ENCODE data around the gene LRRK1.

The LRRK1 gene

DNA sequence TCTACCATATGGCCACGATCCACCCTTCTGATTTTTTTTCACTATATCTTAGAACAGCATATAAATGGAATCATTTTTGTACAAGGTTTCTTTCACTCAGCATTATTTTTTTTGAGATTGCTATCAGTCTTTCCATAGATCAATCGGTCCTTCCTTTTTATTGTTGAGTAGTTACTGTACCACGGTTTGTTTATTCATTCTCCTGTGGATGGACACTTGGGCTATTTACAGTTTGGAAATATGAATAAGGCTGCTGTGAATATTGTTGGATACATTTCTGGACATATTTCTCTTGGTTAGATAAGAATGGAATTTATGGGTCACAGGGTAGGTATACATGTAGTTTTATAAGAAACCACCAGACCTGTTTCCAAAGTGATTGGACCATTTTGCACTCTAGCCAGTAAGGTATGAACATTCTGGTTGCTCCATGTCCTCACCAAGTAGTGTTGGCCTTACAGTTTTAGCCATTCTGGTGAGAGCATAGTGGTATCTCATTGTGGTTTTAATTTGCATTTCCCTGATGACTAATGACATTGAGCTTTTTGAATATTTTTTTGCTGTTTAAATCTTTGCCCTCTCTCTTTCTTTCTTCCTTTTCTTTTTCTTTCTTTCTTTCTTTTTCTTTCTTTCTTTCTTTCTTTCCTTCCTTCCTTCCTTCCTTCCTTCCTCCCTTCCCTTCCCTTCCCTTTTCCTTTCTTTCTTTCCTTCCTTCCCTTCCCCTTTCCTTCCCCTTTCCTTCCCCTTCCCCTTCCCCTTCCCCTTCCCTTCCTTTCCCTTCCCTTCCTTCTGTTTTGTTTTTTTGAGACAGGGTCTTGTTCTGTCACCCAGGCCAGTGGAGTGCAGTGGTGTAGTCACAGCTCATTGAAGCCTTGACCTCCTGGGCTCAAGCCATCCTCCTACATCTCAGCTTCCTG lies 49.2 kb downstream of the LRRK1 start:
- Histone ChIP-seq H3K4me3 (ENCODE audit: low read depth in 1 of 2, low read length in 2 of 2) (no peak overlapping the region), H3K36me3 (ENCODE audit: control insufficient read depth in 1 of 2, insufficient read depth in 2 of 2, low read length in 2 of 2) (peaks cover 0 to 2% of the 10 kb centered on the region in 2 donors), H3K9me3 (ENCODE audit: control insufficient read depth in 1 of 2, low read length in 2 of 2) (no peaks in the 10 kb centered on the region), H3K4me1 (ENCODE audit: control insufficient read depth in 1 of 2, insufficient read depth in 2 of 2, low read length in 2 of 2) (no peaks in the 10 kb centered on the region), H3K9ac (ENCODE audit: low read depth in 1 of 2, low read length in 2 of 2) (no peak overlapping the region), H3K27me3 (ENCODE audit: control insufficient read depth in 1 of 2, insufficient read depth in 2 of 2, low read length in 2 of 2) (peaks cover 4 to 5% of the 10 kb centered on the region in 2 donors), H3K27ac (ENCODE audit: low read depth, low read length) (no peak overlapping the region)

DNA sequence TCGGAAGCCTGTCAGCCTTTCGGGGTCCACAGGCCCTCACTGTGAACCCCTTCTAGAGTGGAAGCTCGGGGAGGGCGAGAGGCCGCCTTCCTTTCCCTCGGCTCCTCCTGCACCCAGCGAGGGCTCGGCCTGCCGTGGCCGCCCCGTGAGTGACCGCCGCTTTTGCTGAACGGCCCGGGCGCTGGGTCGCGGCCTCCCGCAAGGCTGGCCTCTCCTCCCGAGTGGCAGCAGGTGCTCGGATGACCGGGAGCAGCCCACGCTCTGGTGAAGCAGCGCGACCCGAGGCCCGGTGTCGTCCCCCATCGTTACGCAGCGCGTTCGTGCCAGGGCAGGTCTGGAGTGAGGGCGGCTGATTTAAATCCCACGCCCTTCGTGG lies 53.8 kb downstream of the LRRK1 start:
- H3K27me3 ChIP-seq (ENCODE audit: control insufficient read depth in 1 of 2, insufficient read depth in 2 of 2, low read length in 2 of 2), result peaks cover 4 to 5% of the 10 kb centered on the region in 2 donors
- no peak overlapping the region for H3K27ac ChIP-seq (ENCODE audit: low read depth, low read length)
- H3K9ac ChIP-seq (ENCODE audit: low read depth in 1 of 2, low read length in 2 of 2), result no peak overlapping the region
- peak overlapping the region; percentile 28 to 56 for H3K4me3 ChIP-seq (ENCODE audit: low read depth in 1 of 2, low read length in 2 of 2)
- no peaks in the 10 kb centered on the region for H3K9me3 ChIP-seq (ENCODE audit: control insufficient read depth in 1 of 2, low read length in 2 of 2)
- peaks cover 4 to 5% of the 10 kb centered on the region in 2 donors for H3K36me3 ChIP-seq (ENCODE audit: control insufficient read depth in 1 of 2, insufficient read depth in 2 of 2, low read length in 2 of 2)
- H3K4me1 ChIP-seq (ENCODE audit: control insufficient read depth in 1 of 2, insufficient read depth in 2 of 2, low read length in 2 of 2), result no peaks in the 10 kb centered on the region

DNA sequence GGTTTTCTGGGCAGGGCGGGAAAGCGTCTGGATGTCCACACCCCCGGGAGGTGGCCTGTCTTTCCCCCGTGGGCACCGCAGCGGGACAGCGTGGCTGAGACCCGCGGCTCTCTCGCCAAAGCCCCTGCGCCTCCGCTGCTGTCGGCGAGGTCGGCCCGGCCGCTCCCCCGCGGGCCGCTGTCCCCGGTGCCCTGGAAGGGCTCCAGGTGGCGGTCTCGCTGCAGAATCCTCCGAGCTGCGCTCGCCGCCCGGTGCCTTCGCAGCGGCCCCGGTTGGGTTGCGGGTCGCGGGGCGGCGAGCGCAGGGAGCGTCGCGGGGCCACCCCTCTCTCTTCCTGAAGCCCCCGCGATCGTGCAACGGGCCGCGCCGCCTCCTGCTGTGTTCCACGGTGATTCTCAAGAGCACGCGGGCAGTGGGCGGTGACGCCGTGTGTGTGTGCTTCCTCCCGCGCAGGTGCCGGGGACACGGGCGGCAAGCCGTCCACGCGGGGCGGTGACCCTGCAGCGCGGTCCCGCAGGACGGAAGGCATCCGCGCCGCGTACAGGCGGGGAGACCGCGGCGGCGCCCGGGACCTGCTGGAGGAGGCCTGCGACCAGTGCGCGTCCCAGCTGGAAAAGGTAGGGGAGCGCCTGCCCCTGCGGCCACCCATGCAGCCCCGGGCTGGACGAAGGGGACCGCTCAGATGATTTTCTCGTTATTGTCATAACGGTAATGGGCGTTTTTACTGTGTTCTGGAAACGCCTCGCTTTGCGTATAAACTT lies 54.4 kb downstream of the LRRK1 start:
- no peaks in the 10 kb centered on the region for H3K9me3 ChIP-seq (ENCODE audit: control insufficient read depth in 1 of 2, low read length in 2 of 2)
- no peaks in the 10 kb centered on the region for H3K4me1 ChIP-seq (ENCODE audit: control insufficient read depth in 1 of 2, insufficient read depth in 2 of 2, low read length in 2 of 2)
- peak overlapping the region; percentile 53 to 56 for H3K4me3 ChIP-seq (ENCODE audit: low read depth in 1 of 2, low read length in 2 of 2)
- no peak overlapping the region for H3K9ac ChIP-seq (ENCODE audit: low read depth in 1 of 2, low read length in 2 of 2)
- peaks cover 4 to 5% of the 10 kb centered on the region in 2 donors for H3K36me3 ChIP-seq (ENCODE audit: control insufficient read depth in 1 of 2, insufficient read depth in 2 of 2, low read length in 2 of 2)
- H3K27ac ChIP-seq (ENCODE audit: low read depth, low read length), result no peak overlapping the region
- H3K27me3 ChIP-seq (ENCODE audit: control insufficient read depth in 1 of 2, insufficient read depth in 2 of 2, low read length in 2 of 2), result peaks cover 4 to 5% of the 10 kb centered on the region in 2 donors

DNA sequence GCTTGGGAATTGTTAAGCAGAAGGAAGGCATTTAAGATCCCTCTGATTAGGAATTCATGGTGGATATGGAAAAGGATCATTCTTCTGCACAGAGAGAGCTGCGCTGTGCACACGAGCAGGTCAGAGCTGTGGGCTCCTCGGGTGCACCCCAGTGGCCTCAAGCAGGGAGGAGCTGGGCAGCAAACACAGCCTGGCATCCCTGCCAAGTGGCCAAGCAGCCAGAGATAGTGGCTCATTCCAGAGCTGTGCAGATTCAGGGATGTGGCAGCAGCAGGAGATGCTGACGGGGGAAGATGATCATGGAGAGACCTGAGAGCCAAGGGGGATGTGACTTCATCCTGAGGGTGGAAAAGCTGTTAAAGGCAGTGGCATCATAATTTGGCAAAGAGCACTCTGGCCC lies 55.9 kb downstream of the LRRK1 start:
- Histone ChIP-seq H3K9me3 (ENCODE audit: control insufficient read depth in 1 of 2, low read length in 2 of 2) (no peaks in the 10 kb centered on the region), H3K36me3 (ENCODE audit: control insufficient read depth in 1 of 2, insufficient read depth in 2 of 2, low read length in 2 of 2) (peaks cover 4 to 5% of the 10 kb centered on the region in 2 donors), H3K4me3 (ENCODE audit: low read depth in 1 of 2, low read length in 2 of 2) (no peak overlapping the region), H3K9ac (ENCODE audit: low read depth in 1 of 2, low read length in 2 of 2) (no peak overlapping the region), H3K4me1 (ENCODE audit: control insufficient read depth in 1 of 2, insufficient read depth in 2 of 2, low read length in 2 of 2) (no peaks in the 10 kb centered on the region), H3K27me3 (ENCODE audit: control insufficient read depth in 1 of 2, insufficient read depth in 2 of 2, low read length in 2 of 2) (peaks cover 4 to 5% of the 10 kb centered on the region in 2 donors), H3K27ac (ENCODE audit: low read depth, low read length) (no peak overlapping the region)

DNA sequence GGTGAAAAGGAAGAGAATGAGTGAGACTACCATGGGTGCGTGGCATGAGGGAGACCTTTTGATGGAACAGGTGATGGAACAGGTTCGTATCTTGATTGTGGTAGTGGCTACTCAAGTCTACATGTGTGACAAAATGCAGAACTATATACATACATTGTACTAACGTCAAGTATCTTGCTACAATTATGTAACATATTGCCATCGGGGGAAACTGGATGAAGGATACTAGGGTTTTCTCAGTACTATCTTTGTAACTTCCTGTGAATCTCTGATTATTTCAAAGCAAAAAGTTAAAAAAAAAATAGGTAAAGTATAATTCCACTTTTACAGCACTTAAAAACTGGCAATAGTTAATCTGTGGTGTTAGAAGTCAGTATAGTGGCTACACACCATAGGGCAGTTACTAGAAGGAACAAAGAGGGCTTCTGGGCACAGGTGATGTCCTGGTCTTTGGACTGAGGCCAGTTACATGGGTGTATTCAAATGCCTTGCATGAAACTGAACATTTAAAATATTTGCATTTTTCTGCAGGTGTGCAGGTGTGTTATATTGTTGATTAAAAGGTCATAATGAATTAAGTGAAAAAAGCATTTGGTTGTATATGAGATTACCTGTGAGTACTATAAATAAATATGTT lies 61.4 kb downstream of the LRRK1 start:
- Histone ChIP-seq H3K4me3 (ENCODE audit: low read depth in 1 of 2, low read length in 2 of 2) (no peak overlapping the region), H3K27ac (ENCODE audit: low read depth, low read length) (no peak overlapping the region)

DNA sequence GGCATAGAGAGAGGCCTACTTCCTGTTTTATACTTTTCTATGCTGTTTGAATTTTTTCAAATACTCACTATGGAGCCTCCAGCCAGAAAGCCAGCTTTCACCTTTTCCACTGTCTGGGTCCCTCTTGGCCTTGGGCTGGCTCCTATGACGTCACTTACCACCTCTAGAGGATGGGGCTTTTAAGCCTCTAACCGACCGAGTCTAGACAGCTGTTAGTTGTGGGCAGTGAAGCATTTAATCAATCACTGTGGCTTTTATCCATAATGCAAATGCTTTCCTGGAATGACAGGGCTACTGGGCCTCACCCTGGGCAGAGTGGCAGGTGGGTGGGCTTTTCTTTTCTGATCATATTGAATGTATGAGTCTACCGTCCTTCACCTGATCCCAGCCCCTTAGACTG lies 61.9 kb downstream of the LRRK1 start:
- Histone ChIP-seq H3K9me3 (ENCODE audit: control insufficient read depth in 1 of 2, low read length in 2 of 2) (no peaks in the 10 kb centered on the region), H3K4me3 (ENCODE audit: low read depth in 1 of 2, low read length in 2 of 2) (no peak overlapping the region), H3K9ac (ENCODE audit: low read depth in 1 of 2, low read length in 2 of 2) (no peak overlapping the region), H3K27ac (ENCODE audit: low read depth, low read length) (no peak overlapping the region), H3K27me3 (ENCODE audit: control insufficient read depth in 1 of 2, insufficient read depth in 2 of 2, low read length in 2 of 2) (no peaks in the 10 kb centered on the region), H3K36me3 (ENCODE audit: control insufficient read depth in 1 of 2, insufficient read depth in 2 of 2, low read length in 2 of 2) (peaks cover 5 to 7% of the 10 kb centered on the region in 2 donors), H3K4me1 (ENCODE audit: control insufficient read depth in 1 of 2, insufficient read depth in 2 of 2, low read length in 2 of 2) (peaks cover 8 to 10% of the 10 kb centered on the region in 2 donors)

More for the DNA sequence above, 61.4 kb downstream of the LRRK1 start:
- peaks cover 5 to 7% of the 10 kb centered on the region in 2 donors for H3K36me3 ChIP-seq (ENCODE audit: control insufficient read depth in 1 of 2, insufficient read depth in 2 of 2, low read length in 2 of 2)
- H3K9ac ChIP-seq (ENCODE audit: low read depth in 1 of 2, low read length in 2 of 2), result no peak overlapping the region
- H3K9me3 ChIP-seq (ENCODE audit: control insufficient read depth in 1 of 2, low read length in 2 of 2), result no peaks in the 10 kb centered on the region
- no peaks in the 10 kb centered on the region for H3K27me3 ChIP-seq (ENCODE audit: control insufficient read depth in 1 of 2, insufficient read depth in 2 of 2, low read length in 2 of 2)
- H3K4me1 ChIP-seq (ENCODE audit: control insufficient read depth in 1 of 2, insufficient read depth in 2 of 2, low read length in 2 of 2), result peaks cover 2 to 4% of the 10 kb centered on the region in 2 donors

DNA sequence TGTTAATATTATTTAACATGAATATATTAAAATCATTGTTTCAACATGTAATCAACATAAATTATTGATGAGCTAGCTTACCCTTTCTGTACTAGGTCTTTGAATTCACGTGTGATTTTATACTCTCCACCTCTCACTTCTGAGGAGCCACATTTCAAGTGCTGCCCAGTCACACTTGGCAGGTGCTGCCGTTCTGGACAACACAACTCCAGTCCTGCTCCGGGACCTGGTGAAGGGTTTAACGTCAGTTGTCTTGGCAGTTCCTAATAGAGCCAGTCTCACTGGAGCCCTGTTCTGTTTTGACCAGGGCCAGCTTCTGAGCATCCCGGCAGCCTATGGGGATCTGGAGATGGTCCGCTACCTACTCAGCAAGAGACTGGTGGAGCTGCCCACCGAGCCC lies 64.1 kb downstream of the LRRK1 start:
- peaks cover 0 to 10% of the 10 kb centered on the region in 2 donors for H3K36me3 ChIP-seq (ENCODE audit: control insufficient read depth in 1 of 2, insufficient read depth in 2 of 2, low read length in 2 of 2)

DNA sequence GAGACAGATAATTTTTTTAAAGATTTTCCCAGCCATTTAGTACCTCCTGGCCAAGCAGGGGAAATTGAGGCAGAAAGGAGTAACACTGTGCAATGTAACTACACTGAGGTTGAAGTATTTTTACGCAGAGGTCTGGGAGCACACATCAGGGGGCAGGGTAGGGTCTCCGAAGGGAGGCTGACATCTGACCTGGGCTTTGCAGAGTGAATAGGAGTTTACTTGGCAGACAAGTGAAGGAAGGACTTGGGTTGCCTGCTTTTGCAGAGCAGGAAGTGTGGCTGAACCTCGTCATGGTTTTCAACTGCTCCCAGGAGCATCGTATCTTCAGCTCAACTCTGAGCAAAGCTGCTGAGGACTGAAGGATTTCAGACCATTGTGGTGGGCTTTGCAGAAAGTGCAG lies 66.2 kb downstream of the LRRK1 start:
- H3K27ac ChIP-seq (ENCODE audit: low read depth, low read length), result no peak overlapping the region
- H3K4me3 ChIP-seq (ENCODE audit: low read depth in 1 of 2, low read length in 2 of 2), result no peak overlapping the region
- H3K36me3 ChIP-seq (ENCODE audit: control insufficient read depth in 1 of 2, insufficient read depth in 2 of 2, low read length in 2 of 2), result peaks cover 0 to 19% of the 10 kb centered on the region in 2 donors
- no peak overlapping the region for H3K9ac ChIP-seq (ENCODE audit: low read depth in 1 of 2, low read length in 2 of 2)
- no peaks in the 10 kb centered on the region for H3K27me3 ChIP-seq (ENCODE audit: control insufficient read depth in 1 of 2, insufficient read depth in 2 of 2, low read length in 2 of 2)
- peaks cover 20 to 22% of the 10 kb centered on the region in 2 donors for H3K4me1 ChIP-seq (ENCODE audit: control insufficient read depth in 1 of 2, insufficient read depth in 2 of 2, low read length in 2 of 2)
- no peaks in the 10 kb centered on the region for H3K9me3 ChIP-seq (ENCODE audit: control insufficient read depth in 1 of 2, low read length in 2 of 2)

More for the DNA sequence above, 64.1 kb downstream of the LRRK1 start:
- no peaks in the 10 kb centered on the region for H3K27me3 ChIP-seq (ENCODE audit: control insufficient read depth in 1 of 2, insufficient read depth in 2 of 2, low read length in 2 of 2)
- H3K4me1 ChIP-seq (ENCODE audit: control insufficient read depth in 1 of 2, insufficient read depth in 2 of 2, low read length in 2 of 2), result peaks cover 20 to 22% of the 10 kb centered on the region in 2 donors
- H3K9ac ChIP-seq (ENCODE audit: low read depth in 1 of 2, low read length in 2 of 2), result no peak overlapping the region
- H3K27ac ChIP-seq (ENCODE audit: low read depth, low read length), result no peak overlapping the region
- H3K4me3 ChIP-seq (ENCODE audit: low read depth in 1 of 2, low read length in 2 of 2), result no peak overlapping the region
- no peaks in the 10 kb centered on the region for H3K9me3 ChIP-seq (ENCODE audit: control insufficient read depth in 1 of 2, low read length in 2 of 2)

DNA sequence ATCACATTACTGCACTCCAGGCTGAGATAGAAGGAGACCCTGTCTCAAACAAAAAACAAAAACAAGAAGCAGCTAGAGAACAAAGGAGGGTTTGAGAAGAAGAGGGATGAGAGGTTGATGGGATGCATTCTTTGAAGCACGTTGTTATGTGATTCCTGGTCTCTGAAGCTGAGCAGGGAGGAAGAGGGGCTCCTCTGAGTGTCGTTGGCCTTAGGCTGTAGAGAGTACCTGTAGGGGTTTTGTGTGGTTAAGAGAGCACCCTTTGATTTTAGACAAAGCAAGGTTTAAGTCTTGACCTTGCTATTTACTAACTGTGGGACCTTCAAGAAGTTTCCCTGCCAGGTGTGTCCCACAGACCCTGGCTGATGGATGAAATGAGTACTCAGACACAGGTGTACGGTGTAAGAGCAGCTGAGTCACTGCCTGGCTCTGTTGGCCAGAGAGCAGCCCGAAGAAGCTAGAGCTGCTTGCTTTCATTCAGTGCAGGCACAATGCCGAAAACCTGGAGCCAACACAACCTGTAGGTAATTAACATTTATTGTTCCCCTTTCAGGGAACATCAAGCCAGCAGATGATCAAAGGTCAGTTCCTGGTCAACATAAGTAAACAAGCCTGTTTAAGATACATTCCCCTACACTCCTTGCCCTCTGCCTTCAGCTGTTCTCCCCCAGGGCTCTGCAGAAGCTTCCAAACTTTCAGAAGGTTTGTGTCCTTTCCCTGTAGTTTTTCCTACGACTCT lies 67.2 kb downstream of the LRRK1 start:
- Histone ChIP-seq H3K9ac (ENCODE audit: low read depth in 1 of 2, low read length in 2 of 2) (no peak overlapping the region), H3K36me3 (ENCODE audit: control insufficient read depth in 1 of 2, insufficient read depth in 2 of 2, low read length in 2 of 2) (peaks cover 0 to 19% of the 10 kb centered on the region in 2 donors), H3K27ac (ENCODE audit: low read depth, low read length) (peak overlapping the region; percentile 1), H3K27me3 (ENCODE audit: control insufficient read depth in 1 of 2, insufficient read depth in 2 of 2, low read length in 2 of 2) (no peaks in the 10 kb centered on the region), H3K4me3 (ENCODE audit: low read depth in 1 of 2, low read length in 2 of 2) (peak overlapping the region; percentile 11 to 30), H3K9me3 (ENCODE audit: control insufficient read depth in 1 of 2, low read length in 2 of 2) (no peaks in the 10 kb centered on the region), H3K4me1 (ENCODE audit: control insufficient read depth in 1 of 2, insufficient read depth in 2 of 2, low read length in 2 of 2) (peaks cover 20 to 22% of the 10 kb centered on the region in 2 donors)

Measured in duodenal mucosa (tissue), 2 donors.